Peyer's patch (tissue), 4 donors: ENCODE measurements around the gene UBR3.

Experiments used
- CTCF ChIP-seq, 6 experiments: fragments of 450-650 bp in 4 of 6; fragments of 200-600 bp in 2 of 6; sonication (generic) in 1 of 6; IDR thresholded peaks; one replicate each; pipeline ENCODE4 v1.5.1; 2017 to 2019; ENCODE audit warnings: antibody characterized with exemption in 6 of 6, mild to moderate bottlenecking in 3 of 6, moderate library complexity in 1 of 6
- POLR2A ChIP-seq, 2 donors: fragments of 450-650 bp; IDR thresholded peaks; one replicate each; pipeline ENCODE4 v1.5.1; 2017; ENCODE audit warnings: antibody characterized with exemption in 2 of 2, mild to moderate bottlenecking in 2 of 2, moderate library complexity in 2 of 2

GRCh38 chr2:169781249-169782013 is 45.8 kb upstream of the UBR3 start:
- no peak for TF ChIP-seq CTCF (IDR thresholded peaks at IDR 0.05)
- TF ChIP-seq POLR2A (IDR thresholded peaks at IDR 0.05) = no peak
